SK-N-SH (cell line): ENCODE measurements around the gene ADPRHL1. TPM values are rescaled to one million over a fixed set of nuclear protein-coding genes. Genes with fewer than 3 reads are reported as not detected.
"Not testable (repeated sequence)": the region's sequence is repeated elsewhere in the genome, so short reads cannot be mapped to it uniquely, and the experiment has no call there.

Experiments used
- CTCF ChIA-PET: fragments of 300-600, 350-600 bp; formaldehyde crosslinking; extraction: SDS; loops from one replicate; lab custom pipeline; 2021; lab: Yijun Ruan, JAX
- POLR2A ChIA-PET: fragments of 350-600 bp; sonication (Branson Sonifier 250); formaldehyde crosslinking; extraction: SDS; loops from one replicate; lab custom pipeline; 2020; ENCODE audit warnings: antibody characterized with exemption, inconsistent platforms; lab: Yijun Ruan, JAX
- DNase-seq: peaks from one replicate; pipeline ENCODE4 v3.0.0; 2012
- H2AFZ ChIP-seq: fragments of 200-600 bp; sonication (generic); 2 replicates; pipeline ENCODE4 v1.8.1; 2016; ENCODE audit warnings: antibody characterized with exemption, mild to moderate bottlenecking, low read depth
- H3F3A ChIP-seq: fragments of 200-600 bp; sonication (generic); replicated peaks from 2 replicates; pipeline ENCODE3; 2016; ENCODE audit warnings: antibody characterized with exemption, mild to moderate bottlenecking; ENCODE audit not compliant: insufficient read depth
- H3K27ac ChIP-seq, 2 experiments: fragments of 200-500 bp in 1 of 2; fragments of 200-600 bp in 1 of 2; sonication (Bioruptor generic) in 1 of 2; sonication (generic), shearing (Covaris generic) in 1 of 2; 2 replicates each; pipeline versions ENCODE4 v1.5.1 to v1.6.1; 2014 to 2016; ENCODE audit warnings: low read depth in 2 of 2, inconsistent platforms in 1 of 2, low read length in 1 of 2, mild to moderate bottlenecking in 1 of 2, mixed read lengths in 1 of 2
- H3K27me3 ChIP-seq: fragments of 200-600 bp; sonication (generic), shearing (Covaris generic); 2 replicates; pipeline ENCODE4 v1.6.1; 2016; ENCODE audit warnings: mixed run types; ENCODE audit not compliant: insufficient read depth
- H3K36me3 ChIP-seq, 2 experiments: fragments of 200-500 bp in 1 of 2; fragments of 200-600 bp in 1 of 2; sonication (Bioruptor generic) in 1 of 2; sonication (generic) in 1 of 2; replicated peaks in 1 of 2; 2 replicates each; pipeline versions ENCODE3 to v1.5.1; 2014 to 2016; ENCODE audit warnings: low read length in 1 of 2, mild to moderate bottlenecking in 1 of 2; ENCODE audit not compliant: insufficient read depth in 2 of 2, control insufficient read depth in 1 of 2
- H3K4me1 ChIP-seq, 2 experiments: fragments of 200-500 bp in 1 of 2; fragments of 200-600 bp in 1 of 2; sonication (Bioruptor generic) in 1 of 2; sonication (generic), shearing (Covaris generic) in 1 of 2; 2 replicates each; pipeline versions ENCODE4 v1.5.1 to v1.6.1; 2014 to 2016; ENCODE audit warnings: low read depth in 1 of 2, low read length in 1 of 2, mixed run types in 1 of 2; ENCODE audit not compliant: insufficient read depth in 2 of 2, control insufficient read depth in 1 of 2
- H3K4me2 ChIP-seq: fragments of 200-600 bp; sonication (generic), shearing (Covaris generic); 2 replicates; pipeline ENCODE4 v1.6.1; 2017; ENCODE audit warnings: mixed run types
- H3K4me3 ChIP-seq, 2 experiments: fragments of 200-500 bp in 1 of 2; fragments of 200-600 bp in 1 of 2; sonication (Bioruptor generic) in 1 of 2; sonication (generic), shearing (Covaris generic) in 1 of 2; 2 replicates each; pipeline versions ENCODE4 v1.5.1 to v1.8.1; 2014 to 2016; ENCODE audit warnings: low read depth in 2 of 2, inconsistent platforms in 1 of 2, low read length in 1 of 2, mild to moderate bottlenecking in 1 of 2, mixed read lengths in 1 of 2, moderate library complexity in 1 of 2
- H3K79me2 ChIP-seq: fragments of 200-600 bp; sonication (generic); 2 replicates; pipeline ENCODE4 v1.8.1; 2017; ENCODE audit warnings: mild to moderate bottlenecking; ENCODE audit not compliant: insufficient read depth
- H3K9ac ChIP-seq: fragments of 200-600 bp; sonication (generic); 2 replicates; pipeline ENCODE4 v1.6.1; 2017; ENCODE audit warnings: mixed run types
- H3K9me2 ChIP-seq: fragments of 200-600 bp; sonication (generic); 2 replicates; pipeline ENCODE4 v1.6.1; 2017; ENCODE audit warnings: mixed run types
- H3K9me3 ChIP-seq: fragments of 200-600 bp; sonication (generic); 2 replicates; pipeline ENCODE4 v1.6.1; 2017; ENCODE audit warnings: mixed run types, mild to moderate bottlenecking, moderate library complexity
- H4K20me1 ChIP-seq: fragments of 200-600 bp; sonication (generic); 2 replicates; pipeline ENCODE4 v1.6.1; 2017; ENCODE audit warnings: mild to moderate bottlenecking, mixed run types; ENCODE audit not compliant: insufficient read depth
- EZH2phosphoT487 ChIP-seq: fragments of 200-600 bp; sonication (generic); IDR thresholded peaks from 2 replicates; pipeline ENCODE4 v1.6.1; 2017; ENCODE audit warnings: low read depth, mixed run types, mild to moderate bottlenecking, antibody characterized with exemption, moderate library complexity, borderline replicate concordance
- IRF3 ChIP-seq: fragments of 150-350 bp; IDR thresholded peaks from 2 replicates; pipeline ENCODE4 v1.6.1; 2016; ENCODE audit warnings: mild to moderate bottlenecking, low read depth, low read length
- JUND ChIP-seq: IDR thresholded peaks from 2 replicates; pipeline ENCODE4 v1.4.0; 2012
- NFIC ChIP-seq: IDR thresholded peaks from 2 replicates; pipeline ENCODE4 v1.4.0; 2012; ENCODE audit warnings: borderline replicate concordance
- PBX3 ChIP-seq: IDR thresholded peaks from 2 replicates; pipeline ENCODE4; 2012
- POLR2AphosphoS5 ChIP-seq: IDR thresholded peaks from 2 replicates; pipeline ENCODE4 v1.6.1; 2012; ENCODE audit warnings: low read depth, low read length
- REST ChIP-seq: IDR thresholded peaks from 2 replicates; pipeline ENCODE4 v1.6.1; 2012; ENCODE audit warnings: mild to moderate bottlenecking, low read depth, low read length, moderate library complexity
- RXRA ChIP-seq: IDR thresholded peaks from 2 replicates; pipeline ENCODE4 v1.4.0; 2012; ENCODE audit warnings: low read depth, mild to moderate bottlenecking, borderline replicate concordance
- TCF12 ChIP-seq: IDR thresholded peaks from 2 replicates; pipeline ENCODE4 v1.4.0; 2012
- WGBS: methylation state at CpG from one replicate; pipeline ENCODE4 v1.1.6; 2017; ENCODE audit warnings: low lambda C conversion rate; 5-methylcytosine and 5-hydroxymethylcytosine counted together
- polyA plus RNA-seq, 3 experiments: library from polyadenylated mRNA; depleted of rRNA; stranded (reverse); fragments of >200 nt; gene quantifications; 2 replicates each; pipeline ENCODE4 v1.2.3, GENCODE V29; 2012

Gene ADPRHL1
- polyA plus RNA-seq, 1 of the 3 experiments (the other 2 are of a cell fraction), result 1.0 TPM

- Histone ChIP-seq H3K9ac (no peak overlapping the region), H4K20me1 (no peaks in the 10 kb centered on the region), H3K27me3 (no peaks in the 10 kb centered on the region), H3K36me3 (peaks cover 0 to 6% of the 10 kb centered on the region in 2 experiments), H3F3A (no peaks in the 10 kb centered on the region), H3K4me3 (no peak overlapping the region), H3K4me2 (no peak overlapping the region), H3K4me1 (no peaks in the 10 kb centered on the region), H3K9me3 (peaks cover 10% of the 10 kb centered on the region; the same call in 1 of the 2 replicates), H3K27ac (no peak overlapping the region), H2AFZ (no peak overlapping the region), H3K79me2 (no peaks in the 10 kb centered on the region), H3K9me2 (no peaks in the 10 kb centered on the region)
- 59% methylated on average over 1 of the region's 1 CpG for WGBS
- no peak for DNase-seq
- ChIA-PET CTCF (no interaction called here), POLR2A (no interaction called here)
- TF ChIP-seq NFIC (no peak), EZH2phosphoT487 (no peak)
Measured at GRCh38 chr13:113387396-113387795, 65.9 kb downstream of the ADPRHL1 start.

GRCh38 chr13:113383089-113383488, 70.2 kb downstream of the ADPRHL1 start:
- Histone ChIP-seq H3K4me3 (no peak overlapping the region), H3K36me3 (peaks cover 0 to 1% of the 10 kb centered on the region in 2 experiments), H3K27ac (no peak overlapping the region), H3K9me2 (no peaks in the 10 kb centered on the region), H3K4me1 (no peaks in the 10 kb centered on the region), H3K27me3 (no peaks in the 10 kb centered on the region)
- 61% methylated on average over 9 of the region's 9 CpGs for WGBS
- TF ChIP-seq POLR2AphosphoS5, result no peak
- no peak for TF ChIP-seq IRF3
- no peak for TF ChIP-seq RXRA
- no peak for TF ChIP-seq REST
- TF ChIP-seq PBX3, result no peak
- TF ChIP-seq TCF12, result no peak
- no peak for TF ChIP-seq JUND
- TF ChIP-seq, all 33 proteins: peak for 0
- no peaks in the 10 kb centered on the region for H3F3A ChIP-seq
- H2AFZ ChIP-seq, result no peak overlapping the region
- H3K9me3 ChIP-seq, result peaks cover 10% of the 10 kb centered on the region; the same call in 1 of the 2 replicates
- DNase-seq, result no peak
- no peak overlapping the region for H3K9ac ChIP-seq
- H3K4me2 ChIP-seq, result no peak overlapping the region
- ChIA-PET CTCF (no interaction called here), POLR2A (no interaction called here)
- no peaks in the 10 kb centered on the region for H3K79me2 ChIP-seq
- no peaks in the 10 kb centered on the region for H4K20me1 ChIP-seq

GRCh38 chr13:113382542-113382941, 70.7 kb downstream of the ADPRHL1 start:
- POLR2A ChIA-PET, H3K27ac ChIP-seq, H3K4me1 ChIP-seq, H3K79me2 ChIP-seq, H4K20me1 ChIP-seq, H3K27me3 ChIP-seq, CTCF ChIA-PET, H3K4me3 ChIP-seq, H3F3A ChIP-seq, H3K36me3 ChIP-seq, H3K9ac ChIP-seq, H3K4me2 ChIP-seq, H3K9me2 ChIP-seq, H2AFZ ChIP-seq, H3K9me3 ChIP-seq, DNase-seq: not testable (repeated sequence)
- WGBS, result 77% methylated on average over 2 of the region's 2 CpGs
